Vagina (tissue), 2 donors: ENCODE measurements around the gene ARHGDIB. TPM values are rescaled to one million over a fixed set of nuclear protein-coding genes. Genes with fewer than 3 reads are reported as not detected.

Experiments
- DNase-seq, 2 donors: peaks; one replicate each; pipeline ENCODE4 v3.0.0-alpha.2; 2017; ENCODE audit errors: extremely low spot score in 2 of 2
- H3K27ac ChIP-seq: fragments of 200-600 bp; sonication (generic); one replicate; pipeline ENCODE4 v1.5.1; 2019
- H3K27me3 ChIP-seq: fragments of 200-600 bp; sonication (generic); one replicate; pipeline ENCODE4 v1.5.1; 2019
- H3K36me3 ChIP-seq, 2 donors: fragments of 200-600 bp; sonication (generic); one replicate each; pipeline ENCODE4 v1.5.1; 2017 to 2019
- H3K4me1 ChIP-seq: fragments of 200-600 bp; sonication (generic); one replicate; pipeline ENCODE4 v1.5.1; 2019
- H3K4me3 ChIP-seq, 2 donors: fragments of 200-600 bp; sonication (generic); 1 replicate in 1 of 2; 2 replicates in 1 of 2; pipeline ENCODE4 v1.5.1; 2016 to 2019
- H3K9me3 ChIP-seq: fragments of 200-600 bp; sonication (generic); one replicate; pipeline ENCODE4 v1.5.1; 2019
- POLR2A ChIP-seq, 2 donors: fragments of 450-650 bp; IDR thresholded peaks; one replicate each; pipeline ENCODE4 v1.6.1; 2017; ENCODE audit warnings: antibody characterized with exemption in 2 of 2, mild to moderate bottlenecking in 2 of 2, moderate library complexity in 2 of 2
- POLR2AphosphoS5 ChIP-seq, 2 donors: sonication (generic); formaldehyde crosslinking; IDR thresholded peaks; one replicate each; pipeline ENCODE4 v1.9.0; 2017; ENCODE audit warnings: antibody characterized with exemption in 2 of 2, mild to moderate bottlenecking in 2 of 2, low read depth in 1 of 2; ENCODE audit not compliant: insufficient read depth in 1 of 2
- intact Hi-C: fragments of 100-400 bp; cut with DNase I; formaldehyde crosslinking; loops from one replicate; pipeline ENCODE4 v1.15.1; 2023
- total RNA-seq: library from RNA; depleted of rRNA; stranded (reverse); fragments of >200 nt; gene quantifications from one replicate; pipeline ENCODE4 v1.2.3, GENCODE V29; 2016
- TF ChIP-seq, protein P1 (sequence below), 3 experiments: fragments of 450-650 bp in 2 of 3; fragments of 200-600 bp in 1 of 3; sonication (generic) in 1 of 3; IDR thresholded peaks; one replicate each; pipeline ENCODE4 v1.5.1; 2017 to 2019; ENCODE audit warnings: antibody characterized with exemption in 3 of 3, mild to moderate bottlenecking in 2 of 3, moderate library complexity in 2 of 3

The ARHGDIB gene
- total RNA-seq, 1 donor from 2014 or later, result 153 TPM

DNA sequence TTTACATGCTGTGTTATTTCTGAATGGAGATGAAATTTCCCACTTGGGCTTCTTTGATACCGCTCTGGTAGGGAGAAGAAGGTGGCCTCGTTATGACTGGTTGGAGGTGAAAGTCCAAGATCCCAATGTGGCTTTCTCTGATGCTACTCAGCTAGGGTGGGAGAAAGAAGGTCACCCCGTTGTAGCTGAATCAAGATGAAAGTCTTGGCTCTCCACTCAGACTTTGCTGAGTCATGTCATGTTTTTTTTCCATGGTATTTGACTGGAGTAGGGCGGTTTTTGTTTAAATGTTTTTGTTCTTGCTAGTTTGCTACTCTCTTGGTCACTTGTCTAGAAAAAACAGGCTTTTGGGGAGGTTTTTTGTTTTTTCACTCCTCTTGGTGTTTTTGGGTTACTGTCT is 9.1 kb upstream of the ARHGDIB start:
- no peak for DNase-seq
- H3K27ac ChIP-seq, result no peak overlapping the region
- no peak for TF ChIP-seq POLR2A (IDR thresholded peaks at IDR 0.05)
- TF ChIP-seq, protein P1, sequence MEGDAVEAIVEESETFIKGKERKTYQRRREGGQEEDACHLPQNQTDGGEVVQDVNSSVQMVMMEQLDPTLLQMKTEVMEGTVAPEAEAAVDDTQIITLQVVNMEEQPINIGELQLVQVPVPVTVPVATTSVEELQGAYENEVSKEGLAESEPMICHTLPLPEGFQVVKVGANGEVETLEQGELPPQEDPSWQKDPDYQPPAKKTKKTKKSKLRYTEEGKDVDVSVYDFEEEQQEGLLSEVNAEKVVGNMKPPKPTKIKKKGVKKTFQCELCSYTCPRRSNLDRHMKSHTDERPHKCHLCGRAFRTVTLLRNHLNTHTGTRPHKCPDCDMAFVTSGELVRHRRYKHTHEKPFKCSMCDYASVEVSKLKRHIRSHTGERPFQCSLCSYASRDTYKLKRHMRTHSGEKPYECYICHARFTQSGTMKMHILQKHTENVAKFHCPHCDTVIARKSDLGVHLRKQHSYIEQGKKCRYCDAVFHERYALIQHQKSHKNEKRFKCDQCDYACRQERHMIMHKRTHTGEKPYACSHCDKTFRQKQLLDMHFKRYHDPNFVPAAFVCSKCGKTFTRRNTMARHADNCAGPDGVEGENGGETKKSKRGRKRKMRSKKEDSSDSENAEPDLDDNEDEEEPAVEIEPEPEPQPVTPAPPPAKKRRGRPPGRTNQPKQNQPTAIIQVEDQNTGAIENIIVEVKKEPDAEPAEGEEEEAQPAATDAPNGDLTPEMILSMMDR (IDR thresholded peaks at IDR 0.05), result no peak
- no peak for TF ChIP-seq POLR2AphosphoS5 (IDR thresholded peaks at IDR 0.05; ENCODE audit: insufficient read depth in 1 of 2, low read depth in 1 of 2)
- H3K9me3 ChIP-seq, result no peaks in the 10 kb centered on the region
- no peaks in the 10 kb centered on the region for H3K4me1 ChIP-seq
- no peak overlapping the region for H3K4me3 ChIP-seq
- intact Hi-C loops, result no loop called here
- H3K36me3 ChIP-seq, result no peaks in the 10 kb centered on the region
- no peaks in the 10 kb centered on the region for H3K27me3 ChIP-seq

DNA sequence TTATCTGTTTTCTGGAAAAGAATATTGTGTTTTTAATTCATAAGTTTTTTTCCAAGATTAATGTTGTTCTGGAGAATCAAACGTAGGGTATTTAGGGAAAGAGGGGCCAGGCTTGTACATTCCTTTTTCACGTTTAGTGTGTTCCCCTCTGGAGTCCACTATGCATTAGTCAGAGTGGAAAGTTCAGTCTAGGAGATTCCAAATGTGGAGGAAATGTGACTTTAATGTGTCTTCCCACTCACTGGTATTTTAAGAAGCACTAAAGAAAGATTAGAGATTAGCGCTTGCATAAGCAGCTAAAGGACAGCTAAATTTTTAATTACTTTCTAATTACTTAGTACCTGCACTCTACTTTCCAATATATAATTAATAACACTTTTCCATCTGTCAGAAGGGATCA is 7.1 kb upstream of the ARHGDIB start:
- H3K36me3 ChIP-seq, result no peaks in the 10 kb centered on the region
- intact Hi-C loops, result no loop called here
- H3K9me3 ChIP-seq, result no peaks in the 10 kb centered on the region
- H3K27ac ChIP-seq, result no peak overlapping the region
- TF ChIP-seq, protein P1 (IDR thresholded peaks at IDR 0.05), result no peak
- TF ChIP-seq POLR2AphosphoS5 (IDR thresholded peaks at IDR 0.05; ENCODE audit: insufficient read depth in 1 of 2, low read depth in 1 of 2) (no peak), POLR2A (IDR thresholded peaks at IDR 0.05) (no peak)
- no peaks in the 10 kb centered on the region for H3K27me3 ChIP-seq
- no peak for DNase-seq
- H3K4me1 ChIP-seq, result no peaks in the 10 kb centered on the region
- H3K4me3 ChIP-seq, result no peak overlapping the region

DNA sequence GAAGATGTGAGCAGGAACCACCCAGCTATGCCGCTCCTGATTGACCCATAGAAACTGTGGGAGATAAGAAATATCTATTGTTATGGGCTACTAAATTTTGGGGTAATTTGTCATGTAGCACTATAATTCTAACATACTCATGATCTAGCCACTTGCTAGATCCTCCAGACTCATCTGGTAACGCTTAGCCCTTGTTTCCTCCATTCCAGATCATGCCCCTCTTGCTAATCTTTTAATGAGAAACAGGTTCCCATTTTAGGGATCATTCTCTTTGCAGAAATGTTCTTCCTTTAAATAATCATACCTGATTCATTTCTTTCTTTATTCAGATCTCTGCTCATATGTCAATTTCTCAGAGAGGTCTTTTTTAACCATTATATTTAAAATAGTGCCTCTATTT is 3.8 kb upstream of the ARHGDIB start:
- Histone ChIP-seq H3K4me3 (no peak overlapping the region), H3K27me3 (no peaks in the 10 kb centered on the region), H3K36me3 (no peaks in the 10 kb centered on the region), H3K9me3 (no peaks in the 10 kb centered on the region), H3K4me1 (peaks cover 12% of the 10 kb centered on the region), H3K27ac (no peak overlapping the region)
- no peak for TF ChIP-seq POLR2AphosphoS5 (IDR thresholded peaks at IDR 0.05; ENCODE audit: insufficient read depth in 1 of 2, low read depth in 1 of 2)
- no peak for TF ChIP-seq POLR2A (IDR thresholded peaks at IDR 0.05)
- TF ChIP-seq, protein P1 (IDR thresholded peaks at IDR 0.05), result no peak
- no peak for DNase-seq
- intact Hi-C loops, result no loop called here

DNA sequence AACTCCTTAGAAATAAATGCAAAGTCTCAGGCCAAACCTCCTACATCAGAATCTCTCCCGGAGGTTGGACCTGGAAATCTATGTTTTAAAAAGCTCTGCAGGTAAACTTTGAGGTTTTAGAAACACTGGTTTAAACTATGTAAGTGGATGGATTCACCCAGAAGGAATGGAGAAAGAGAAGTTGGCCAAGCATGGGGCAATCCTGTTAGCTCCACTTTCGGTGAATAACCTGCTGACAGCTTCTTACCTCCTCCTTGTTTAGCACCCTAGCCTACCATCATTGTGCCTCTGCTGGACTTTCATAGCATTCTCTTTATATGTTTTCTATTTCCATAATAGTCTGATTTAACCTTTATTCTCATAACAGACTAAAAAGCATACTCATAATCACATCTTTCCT is 3.0 kb upstream of the ARHGDIB start:
- H3K27ac ChIP-seq, result no peak overlapping the region
- no peaks in the 10 kb centered on the region for H3K36me3 ChIP-seq
- no peak for DNase-seq
- TF ChIP-seq POLR2AphosphoS5 (IDR thresholded peaks at IDR 0.05; ENCODE audit: insufficient read depth in 1 of 2, low read depth in 1 of 2) (no peak), POLR2A (IDR thresholded peaks at IDR 0.05) (no peak)
- TF ChIP-seq, protein P1 (IDR thresholded peaks at IDR 0.05), result no peak
- no peak overlapping the region for H3K4me3 ChIP-seq
- intact Hi-C loops, result no loop called here
- H3K9me3 ChIP-seq, result no peaks in the 10 kb centered on the region
- no peaks in the 10 kb centered on the region for H3K27me3 ChIP-seq
- peaks cover 20% of the 10 kb centered on the region for H3K4me1 ChIP-seq

DNA sequence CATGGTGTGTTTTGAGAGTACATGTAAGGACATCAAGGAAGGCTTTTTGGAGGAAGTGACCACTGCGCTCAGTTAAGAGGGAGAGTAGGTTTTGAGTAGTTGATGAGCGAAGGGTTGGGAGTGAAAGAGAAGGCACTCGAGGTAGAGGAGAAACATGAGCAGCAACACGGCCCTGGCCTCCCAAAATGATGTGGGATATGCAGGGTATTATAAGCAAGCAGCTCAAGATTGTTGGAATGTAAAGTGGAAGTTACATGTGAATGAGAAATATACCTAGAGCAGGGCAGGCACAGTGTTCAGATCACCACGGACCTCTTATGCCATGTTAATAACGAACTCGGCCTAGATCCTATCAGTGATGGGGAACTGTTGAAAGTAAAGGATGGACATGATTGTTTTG is 2.1 kb upstream of the ARHGDIB start:
- H3K27ac ChIP-seq, result no peak overlapping the region
- TF ChIP-seq, protein P1 (IDR thresholded peaks at IDR 0.05), result no peak
- TF ChIP-seq POLR2A (IDR thresholded peaks at IDR 0.05) (no peak), POLR2AphosphoS5 (IDR thresholded peaks at IDR 0.05; ENCODE audit: insufficient read depth in 1 of 2, low read depth in 1 of 2) (no peak)
- H3K4me1 ChIP-seq, result peaks cover 28% of the 10 kb centered on the region
- H3K9me3 ChIP-seq, result no peaks in the 10 kb centered on the region
- H3K4me3 ChIP-seq, result no peak overlapping the region
- intact Hi-C loops, result no loop called here
- no peaks in the 10 kb centered on the region for H3K27me3 ChIP-seq
- no peak for DNase-seq
- no peaks in the 10 kb centered on the region for H3K36me3 ChIP-seq
